Activated CD8-positive, alpha-beta T cell treated with anti-CD3 and anti-CD28 coated beads for 36 hours (primary cell): ENCODE data around the gene CHST1. TPM values are rescaled to one million over a fixed set of nuclear protein-coding genes. Genes with fewer than 3 reads are reported as not detected.
A peak's percentile ranks its signal among the peaks of the same experiment; 100 is the strongest.

ENCODE experiments used
- ATAC-seq: fragments of 200-7000 bp; cut with Tn5 transposase; one replicate; pipeline ENCODE4 v1.10.0; 2021; ENCODE audit warnings: mild to moderate bottlenecking, moderate library complexity
- CTCF ChIA-PET: fragments of 350-600 bp; sonication (Branson Sonifier 250); formaldehyde crosslinking; loops from one replicate; lab custom pipeline; 2021; ENCODE audit warnings: antibody characterized with exemption; lab: Charles Lee
- POLR2A ChIA-PET: fragments of 350-600 bp; sonication (Branson Sonifier 250); formaldehyde crosslinking; loops from one replicate; lab custom pipeline; 2021; ENCODE audit warnings: antibody characterized with exemption; lab: Charles Lee
- DNase-seq: peaks from one replicate; pipeline ENCODE4 v3.0.0-alpha.2; 2020
- H3K27ac Mint-ChIP-seq: one replicate; pipeline ENCODE4 v1.8.0; 2021; ENCODE audit warnings: mild to moderate bottlenecking, mixed read lengths
- H3K27me3 Mint-ChIP-seq: one replicate; pipeline ENCODE4 v1.8.0; 2021; ENCODE audit warnings: mixed read lengths
- H3K36me3 Mint-ChIP-seq: one replicate; pipeline ENCODE4 v1.8.0; 2021; ENCODE audit warnings: low read depth, mixed read lengths
- H3K4me1 Mint-ChIP-seq: one replicate; pipeline ENCODE4 v1.8.0; 2021; ENCODE audit warnings: low read depth, mixed read lengths
- H3K4me3 Mint-ChIP-seq: one replicate; pipeline ENCODE4 v1.8.0; 2021; ENCODE audit warnings: mild to moderate bottlenecking, moderate library complexity, mixed read lengths
- H3K9me3 Mint-ChIP-seq: one replicate; pipeline ENCODE4 v1.8.0; 2021; ENCODE audit warnings: mixed read lengths
- intact Hi-C: fragments of 100-400 bp; cut with micrococcal nuclease; formaldehyde crosslinking; loops from one replicate; pipeline ENCODE4 v1.10.0; 2022
- total RNA-seq, 2 experiments: library from RNA; stranded (reverse); gene quantifications; one replicate each; pipeline ENCODE4 v1.2.3, GENCODE V29; 2021
- TF ChIP-seq, protein P1 (sequence below): fragments of 200-600 bp; IDR thresholded peaks from one replicate; pipeline ENCODE4 v1.8.0; 2022; ENCODE audit warnings: antibody characterized with exemption, mild to moderate bottlenecking

Gene CHST1
- total RNA-seq, 2 experiments from 2014 or later, result not detected

DNA sequence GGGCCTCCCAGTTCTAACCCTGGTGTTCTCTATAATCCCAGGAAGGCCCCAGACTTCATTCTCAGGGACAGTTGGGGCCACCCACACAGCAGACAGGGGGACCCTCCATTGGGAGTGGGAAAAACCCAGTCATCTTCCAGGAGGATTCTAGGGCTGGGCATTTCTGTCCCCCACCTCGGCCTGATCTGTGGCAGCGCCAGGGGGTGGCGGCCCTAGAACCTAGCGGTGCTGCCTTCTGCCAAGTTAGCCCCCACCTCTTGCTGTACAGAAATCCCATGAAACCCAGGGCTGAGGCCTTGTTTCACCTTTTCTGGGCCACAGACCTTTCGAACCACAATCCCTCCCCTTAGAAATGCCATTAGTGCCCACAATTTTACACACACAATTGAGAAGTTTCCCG is 9.6 kb downstream of the CHST1 start:
- H3K9me3 Mint-ChIP-seq, result no peaks in the 10 kb centered on the region
- CTCF ChIA-PET, result interaction anchor here (1.0 to 7.7 kb wide), 5 partner anchors 8 to 285 kb away, joined by 3 to 65 read pairs (median 8); no protein-coding TSS in a partner anchor
- ATAC-seq (no peak), DNase-seq (no peak)
- TF ChIP-seq, protein P1, sequence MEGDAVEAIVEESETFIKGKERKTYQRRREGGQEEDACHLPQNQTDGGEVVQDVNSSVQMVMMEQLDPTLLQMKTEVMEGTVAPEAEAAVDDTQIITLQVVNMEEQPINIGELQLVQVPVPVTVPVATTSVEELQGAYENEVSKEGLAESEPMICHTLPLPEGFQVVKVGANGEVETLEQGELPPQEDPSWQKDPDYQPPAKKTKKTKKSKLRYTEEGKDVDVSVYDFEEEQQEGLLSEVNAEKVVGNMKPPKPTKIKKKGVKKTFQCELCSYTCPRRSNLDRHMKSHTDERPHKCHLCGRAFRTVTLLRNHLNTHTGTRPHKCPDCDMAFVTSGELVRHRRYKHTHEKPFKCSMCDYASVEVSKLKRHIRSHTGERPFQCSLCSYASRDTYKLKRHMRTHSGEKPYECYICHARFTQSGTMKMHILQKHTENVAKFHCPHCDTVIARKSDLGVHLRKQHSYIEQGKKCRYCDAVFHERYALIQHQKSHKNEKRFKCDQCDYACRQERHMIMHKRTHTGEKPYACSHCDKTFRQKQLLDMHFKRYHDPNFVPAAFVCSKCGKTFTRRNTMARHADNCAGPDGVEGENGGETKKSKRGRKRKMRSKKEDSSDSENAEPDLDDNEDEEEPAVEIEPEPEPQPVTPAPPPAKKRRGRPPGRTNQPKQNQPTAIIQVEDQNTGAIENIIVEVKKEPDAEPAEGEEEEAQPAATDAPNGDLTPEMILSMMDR, result no peak
- no peak overlapping the region for H3K4me3 Mint-ChIP-seq
- POLR2A ChIA-PET, result no interaction called here
- peaks cover 21% of the 10 kb centered on the region for H3K27me3 Mint-ChIP-seq
- no peaks in the 10 kb centered on the region for H3K36me3 Mint-ChIP-seq
- H3K27ac Mint-ChIP-seq, result no peak overlapping the region
- H3K4me1 Mint-ChIP-seq, result peaks cover 3% of the 10 kb centered on the region
- intact Hi-C loops, result loop anchor here (5.0 to 10.0 kb wide), 2 partner anchors 119 to 284 kb away; no protein-coding TSS in a partner anchor

DNA sequence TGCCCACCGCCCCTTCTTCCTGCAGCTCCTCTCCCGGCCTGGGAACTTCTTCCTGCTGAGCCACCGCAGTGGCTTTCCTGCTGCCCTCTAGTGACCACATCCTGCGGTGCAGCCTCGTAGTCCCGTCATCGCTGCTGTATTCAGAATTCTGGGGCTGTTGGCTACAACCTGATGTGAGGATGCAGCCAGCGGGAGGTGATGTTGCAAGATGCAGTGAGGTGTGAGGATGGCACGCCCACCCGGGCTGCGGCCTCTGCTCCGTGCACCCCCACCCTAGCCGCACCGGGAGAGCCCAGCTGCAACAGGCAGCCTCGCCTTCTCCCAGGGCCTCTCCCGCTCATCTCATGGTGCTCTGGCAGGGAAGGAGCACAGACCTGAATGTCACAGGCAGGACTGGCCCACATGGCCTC is 10.1 kb downstream of the CHST1 start:
- Mint-ChIP-seq H3K36me3 (no peaks in the 10 kb centered on the region), H3K4me1 (peaks cover 3% of the 10 kb centered on the region), H3K9me3 (no peaks in the 10 kb centered on the region), H3K27me3 (peaks cover 20% of the 10 kb centered on the region), H3K27ac (no peak overlapping the region), H3K4me3 (no peak overlapping the region)
- TF ChIP-seq, protein P1, result peak; percentile 93
- POLR2A ChIA-PET, result interaction anchor here (0.7 kb wide), 1 partner anchor 91 kb away, joined by 3 read pairs; no protein-coding TSS in a partner anchor
- DNase-seq, result peak; percentile 74
- CTCF ChIA-PET, result interaction anchor here (0.8 to 7.7 kb wide), 23 partner anchors 8 to 313 kb away, joined by 3 to 65 read pairs (median 4); no protein-coding TSS in a partner anchor
- ATAC-seq, result peak; percentile 79
- intact Hi-C loops, result loop anchor here (5.0 to 10.0 kb wide), 2 partner anchors 119 to 283 kb away; no protein-coding TSS in a partner anchor

DNA sequence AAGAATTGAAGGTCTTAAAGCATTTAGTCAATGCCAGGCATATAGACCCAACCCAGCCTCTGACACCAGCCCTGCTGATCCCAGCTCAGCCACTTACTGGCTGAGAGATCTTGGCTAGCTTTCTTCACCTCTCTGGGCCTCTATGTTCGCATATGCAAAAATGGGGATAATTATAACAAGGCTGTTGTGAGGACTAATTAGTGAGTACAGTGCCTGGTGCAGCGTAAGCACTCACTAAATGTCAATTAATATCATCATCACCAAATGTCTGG is 10.5 kb downstream of the CHST1 start:
- H3K36me3 Mint-ChIP-seq, result no peaks in the 10 kb centered on the region
- ChIA-PET CTCF (interaction anchor here (0.6 to 7.7 kb wide), 26 partner anchors 8 to 313 kb away, joined by 3 to 65 read pairs (median 4); no protein-coding TSS in a partner anchor), POLR2A (interaction anchor here (0.7 kb wide), 1 partner anchor 91 kb away, joined by 3 read pairs; no protein-coding TSS in a partner anchor)
- ATAC-seq, result peak; percentile 21
- TF ChIP-seq, protein P1, result no peak
- H3K27me3 Mint-ChIP-seq, result peaks cover 17% of the 10 kb centered on the region
- H3K27ac Mint-ChIP-seq, result no peak overlapping the region
- DNase-seq, result no peak
- intact Hi-C loops, result loop anchor here (5.0 to 10.0 kb wide), 2 partner anchors 120 to 283 kb away; no protein-coding TSS in a partner anchor
- H3K4me3 Mint-ChIP-seq, result no peak overlapping the region
- H3K9me3 Mint-ChIP-seq, result no peaks in the 10 kb centered on the region
- peaks cover 3% of the 10 kb centered on the region for H3K4me1 Mint-ChIP-seq

DNA sequence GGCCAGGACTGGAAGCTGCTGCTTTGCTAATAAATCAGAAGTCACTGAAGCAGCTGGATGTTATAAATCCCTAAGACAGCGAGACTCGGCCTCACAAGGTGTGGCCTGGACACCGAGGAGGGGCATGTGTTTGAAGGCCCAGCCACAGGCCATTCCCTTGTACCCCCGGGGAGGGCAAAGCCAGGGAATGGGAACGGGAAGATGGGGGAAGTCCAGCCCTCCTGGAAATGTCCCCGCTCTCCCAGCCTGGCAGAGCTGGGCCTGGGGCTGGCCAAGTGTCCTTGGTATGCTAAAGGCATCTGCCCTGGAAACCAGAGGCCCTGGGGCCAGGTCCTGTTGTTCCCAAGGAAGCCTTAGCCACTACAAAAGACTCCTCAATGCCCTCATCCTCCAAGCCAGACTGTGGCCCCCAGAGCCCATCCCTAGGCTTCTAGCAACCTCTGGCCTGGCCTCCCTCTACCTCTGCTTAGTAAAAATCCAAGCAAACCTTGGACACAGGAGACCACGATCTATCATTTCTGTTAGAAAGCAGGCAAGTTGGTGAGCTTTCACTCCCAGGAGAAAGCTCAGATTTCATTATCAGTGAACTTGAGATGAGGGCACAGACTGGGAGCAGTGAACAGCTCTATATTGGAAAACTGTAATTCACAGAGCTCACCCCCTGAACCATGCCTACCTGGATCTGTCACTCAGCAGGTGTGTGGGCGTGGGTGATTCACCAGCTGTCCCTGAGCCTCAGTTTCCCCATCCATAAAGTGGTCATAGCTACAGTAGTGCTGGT is 11.0 kb downstream of the CHST1 start:
- TF ChIP-seq, protein P1, result no peak
- Mint-ChIP-seq H3K27ac (no peak overlapping the region), H3K36me3 (no peaks in the 10 kb centered on the region), H3K4me3 (no peak overlapping the region), H3K4me1 (peaks cover 3% of the 10 kb centered on the region), H3K9me3 (no peaks in the 10 kb centered on the region), H3K27me3 (peaks cover 13% of the 10 kb centered on the region)
- ChIA-PET POLR2A (interaction anchor here (0.7 kb wide), 1 partner anchor 92 kb away, joined by 3 read pairs; no protein-coding TSS in a partner anchor), CTCF (interaction anchor here (0.6 to 7.7 kb wide), 28 partner anchors 8 to 312 kb away, joined by 3 to 65 read pairs (median 4); no protein-coding TSS in a partner anchor)
- DNase-seq (no peak), ATAC-seq (no peak)
- intact Hi-C loops, result loop anchor here (5.0 to 10.0 kb wide), 2 partner anchors 120 to 282 kb away; no protein-coding TSS in a partner anchor
